UCSD-AML1 (cell line): ENCODE results near the gene FAF1.
A peak's percentile ranks its signal among the peaks of the same experiment; 100 is the strongest.

Experiments
- DNase-seq: peaks from one replicate; lab custom pipeline; 2025; ENCODE audit not compliant: unreplicated experiment; lab: John Stamatoyannopoulos, UW

The FAF1 gene

GRCh38 chr1:50658459-50659076 lies 301.5 kb downstream of the FAF1 start:
- DNase-seq, result no peak

- DNase-seq, result no peak
Measured at GRCh38 chr1:50656931-50657330, 303.1 kb downstream of the FAF1 start.

GRCh38 chr1:50651476-50652263 lies 308.4 kb downstream of the FAF1 start:
- DNase-seq, result no peak

DNA sequence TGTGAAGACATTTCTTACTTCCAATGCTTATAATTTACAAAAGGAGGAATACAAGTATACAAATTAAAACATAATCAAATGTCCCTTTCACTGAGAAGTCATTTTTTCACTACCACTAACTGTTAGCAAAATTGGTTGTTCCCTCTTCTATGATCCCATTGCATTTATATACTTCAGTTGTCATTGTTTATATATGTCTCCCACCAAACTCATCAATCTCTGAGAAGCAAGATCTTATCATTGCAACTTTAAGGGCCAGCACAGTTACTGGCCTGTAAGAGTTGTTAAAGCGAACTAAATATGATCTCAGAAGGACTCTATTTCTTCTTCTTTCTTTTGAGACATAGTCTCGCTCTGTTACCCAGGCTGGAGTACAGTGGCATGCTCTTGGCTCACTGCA lies 313.5 kb downstream of the FAF1 start:
- DNase-seq, result no peak

DNA sequence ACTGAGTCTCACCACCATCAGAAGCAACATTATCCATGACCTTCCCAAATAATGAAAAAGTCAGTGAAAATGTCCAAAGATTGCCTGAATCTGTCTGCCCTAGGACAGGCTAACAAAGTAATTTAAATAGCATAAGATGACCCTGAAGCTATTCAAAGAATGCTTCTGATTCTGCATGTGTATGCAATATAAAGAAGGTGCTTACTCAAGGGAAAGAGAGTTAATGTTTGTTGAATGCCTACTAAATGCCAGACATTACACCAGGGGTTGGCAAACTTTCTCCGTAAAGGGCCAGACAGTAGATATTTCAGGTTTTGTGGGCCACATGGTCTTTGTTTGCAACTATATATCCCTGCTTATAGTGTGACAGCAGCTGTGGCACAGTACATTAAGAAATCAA lies 314.9 kb downstream of the FAF1 start:
- no peak for DNase-seq

DNA sequence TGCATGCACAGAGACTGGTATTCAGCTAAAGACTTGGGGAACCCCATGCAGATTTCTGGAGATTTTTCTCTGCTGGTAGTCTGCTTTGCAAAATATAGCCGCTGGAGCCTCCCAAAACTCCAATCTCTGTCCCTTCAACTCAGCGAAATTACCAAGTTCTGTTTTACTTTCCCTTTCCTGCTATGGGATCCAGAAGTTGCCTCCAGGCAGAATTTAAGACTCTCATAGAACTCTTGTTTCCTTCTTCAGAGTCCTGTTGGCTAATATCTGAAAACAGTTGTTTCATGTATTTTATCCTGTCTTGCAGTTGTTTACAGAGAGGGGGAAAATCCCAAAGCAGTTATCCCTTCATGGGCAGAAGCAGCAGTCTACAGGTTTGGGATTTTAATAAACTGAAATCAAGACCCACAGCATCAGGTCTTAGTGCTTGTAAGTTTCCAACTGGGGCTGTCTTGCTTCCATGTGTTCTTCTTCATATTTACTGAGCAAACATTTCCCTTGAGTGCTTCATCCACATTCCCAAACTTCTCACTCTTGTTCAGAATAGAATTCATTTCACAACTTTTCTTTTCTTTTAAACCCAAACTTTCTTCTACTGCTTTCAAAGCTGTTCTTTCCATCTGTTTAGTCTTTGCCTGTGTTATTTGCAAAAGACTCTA lies 315.5 kb downstream of the FAF1 start:
- no peak for DNase-seq

GRCh38 chr1:50637460-50637859 lies 322.6 kb downstream of the FAF1 start:
- DNase-seq, result no peak

DNA sequence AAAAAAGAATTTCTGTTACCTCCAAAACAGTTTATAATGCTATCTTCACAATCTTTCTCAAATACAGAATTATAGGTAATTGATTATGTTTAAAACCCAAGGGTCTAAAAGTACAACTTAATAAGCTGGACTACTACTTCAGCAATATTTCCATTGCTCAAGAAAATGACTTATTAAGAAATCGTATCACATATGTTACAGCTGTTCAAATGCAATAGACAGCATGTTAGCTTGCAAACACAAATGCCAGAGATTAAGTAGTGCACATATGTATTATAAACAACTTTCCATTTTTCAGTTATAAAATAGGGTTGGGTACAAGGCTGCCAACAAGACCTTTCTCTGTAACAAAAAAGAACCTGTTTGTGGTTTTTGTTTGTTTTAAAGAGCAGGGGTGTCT lies 325.8 kb downstream of the FAF1 start:
- DNase-seq, result no peak

- DNase-seq, result no peak
Measured at GRCh38 chr1:50633465-50633864, 326.6 kb downstream of the FAF1 start.

DNA sequence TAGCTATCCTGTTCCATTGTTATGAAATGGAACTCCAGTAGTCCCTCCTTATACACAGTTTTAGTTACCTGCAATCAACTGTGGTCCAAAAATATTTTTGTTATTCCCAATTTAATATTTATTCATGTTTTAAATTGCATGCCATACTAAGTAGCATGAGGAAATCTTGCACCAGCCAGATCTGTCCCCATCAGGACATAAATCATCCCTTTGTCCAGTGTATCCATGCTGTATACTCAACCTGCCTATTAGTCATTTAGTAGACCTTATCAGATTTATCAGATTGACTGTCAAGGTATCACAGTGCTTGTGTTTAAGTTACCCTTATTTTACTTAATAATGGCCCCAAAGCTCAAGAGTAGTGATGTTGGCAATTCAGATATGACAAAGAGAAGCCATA lies 328.9 kb downstream of the FAF1 start:
- DNase-seq, result no peak

GRCh38 chr1:50622259-50622658 lies 337.8 kb downstream of the FAF1 start:
- no peak for DNase-seq

DNA sequence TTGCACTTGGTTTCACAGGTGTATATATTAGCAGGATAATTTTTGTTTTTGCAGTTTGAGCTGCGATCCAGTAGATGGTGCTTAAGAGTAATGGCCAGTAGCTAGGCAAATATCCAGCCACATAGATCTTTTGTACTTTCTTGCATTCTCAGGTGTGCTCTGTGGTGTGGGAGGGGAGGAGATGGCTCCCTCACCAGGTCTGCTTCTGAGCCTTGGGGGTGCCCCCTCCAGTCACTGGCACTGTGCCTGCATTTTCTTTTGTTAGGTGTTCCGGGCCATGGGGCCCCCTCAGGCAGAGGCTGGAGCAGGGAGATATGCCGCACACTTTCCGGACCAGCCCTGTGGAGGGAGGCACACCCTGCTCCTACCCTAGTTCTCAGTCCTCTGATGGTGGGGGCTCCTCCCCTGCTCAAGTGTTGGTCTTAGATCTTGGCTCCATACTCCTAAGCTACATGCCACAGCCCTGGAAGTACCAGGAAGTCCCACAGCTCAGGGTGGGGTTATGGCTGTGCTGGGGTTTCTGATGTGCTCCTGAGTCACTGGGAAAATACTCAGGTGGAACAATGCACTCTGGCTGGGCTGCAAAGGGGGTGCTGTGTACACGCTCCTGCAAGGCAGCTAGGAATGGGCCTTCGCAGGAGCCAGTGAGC lies 339.3 kb downstream of the FAF1 start:
- peak; percentile 14 for DNase-seq

DNA sequence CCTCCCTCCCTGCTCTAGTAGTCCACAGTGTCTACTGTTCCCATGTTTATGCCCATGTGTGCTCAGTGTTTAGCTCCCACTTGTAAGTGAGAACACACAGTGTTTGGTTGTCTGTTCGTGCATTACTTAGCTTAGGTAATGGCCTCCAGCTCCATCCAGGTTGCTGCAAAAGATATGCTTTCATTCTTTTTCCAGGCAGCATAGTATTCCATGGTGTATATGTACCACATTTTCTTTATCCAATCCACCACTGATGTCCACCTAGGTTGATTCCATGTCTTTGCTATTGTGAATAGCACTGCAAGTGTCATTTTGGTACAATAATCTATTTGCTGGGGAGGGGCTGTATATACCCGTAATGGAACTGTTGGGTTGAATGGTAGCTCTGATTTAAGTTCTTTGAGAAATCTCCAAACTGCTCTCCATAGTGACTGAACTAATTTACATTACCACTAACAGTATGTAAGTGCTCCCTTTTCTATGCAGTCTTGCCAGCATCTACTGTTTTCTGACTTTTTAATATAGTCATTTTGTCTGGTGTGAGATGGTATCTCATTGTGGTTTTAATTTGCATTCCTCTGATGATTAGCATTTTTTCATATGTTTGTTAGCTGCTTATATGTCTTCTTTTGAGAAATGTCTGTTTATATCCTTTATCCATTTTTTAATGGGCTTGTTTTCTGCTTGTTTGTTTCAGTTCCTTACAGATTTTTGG lies 344.9 kb downstream of the FAF1 start:
- no peak for DNase-seq

GRCh38 chr1:50611675-50612074 lies 348.4 kb downstream of the FAF1 start:
- DNase-seq, result no peak

DNA sequence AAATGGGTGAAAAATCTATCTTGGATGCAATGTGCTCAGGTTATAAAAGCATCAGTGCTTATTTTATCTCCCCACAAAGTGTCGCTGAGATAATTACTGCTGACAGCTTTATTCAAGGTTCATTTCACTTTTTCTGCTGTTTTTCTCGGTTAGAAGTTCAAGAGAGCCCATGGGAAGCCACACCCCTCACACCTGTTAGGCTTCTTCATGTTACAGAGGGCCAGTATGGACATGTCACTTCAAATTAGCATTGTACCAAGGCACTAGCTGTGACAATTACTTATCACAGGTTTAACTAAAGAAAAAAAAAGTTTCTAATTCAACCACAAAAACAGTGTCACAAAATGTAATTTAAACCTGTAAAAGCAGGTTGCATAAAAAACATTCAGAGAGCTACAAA lies 349.5 kb downstream of the FAF1 start:
- no peak for DNase-seq

GRCh38 chr1:50609508-50609907 lies 350.6 kb downstream of the FAF1 start:
- no peak for DNase-seq

GRCh38 chr1:50605186-50605875 lies 354.7 kb downstream of the FAF1 start:
- no peak for DNase-seq

DNA sequence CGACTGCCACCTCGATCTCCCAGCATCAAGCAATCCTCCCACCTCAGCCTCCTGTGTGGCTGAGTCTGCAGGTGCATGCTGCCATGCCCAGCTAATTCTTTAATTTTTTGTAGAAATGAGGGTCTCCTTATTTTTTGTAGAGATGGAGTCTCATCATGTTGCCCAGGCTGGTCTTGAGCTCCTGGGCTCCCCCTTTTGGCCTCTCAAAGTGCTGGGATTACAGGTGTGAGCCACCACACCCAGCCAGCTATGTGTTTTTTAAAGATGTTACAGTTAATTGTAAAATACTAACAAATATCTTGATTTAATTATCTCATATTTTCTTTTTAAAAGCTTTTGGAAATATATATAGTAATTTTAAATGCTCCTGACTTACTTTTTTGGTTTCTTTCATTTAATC lies 355.5 kb downstream of the FAF1 start:
- no peak for DNase-seq

GRCh38 chr1:50603274-50604271 lies 356.5 kb downstream of the FAF1 start:
- DNase-seq, result no peak
